Epithelial cell of esophagus (primary cell): Measurements from ENCODE around the gene MLLT3.

ENCODE experiments used
- DNase-seq: peaks from one replicate; pipeline ENCODE4 v3.0.0; 2010; ENCODE audit warnings: low read depth
- H3K4me3 ChIP-seq: 2 replicates; pipeline ENCODE4 v1.5.1; 2011; ENCODE audit warnings: mild to moderate bottlenecking, low read length, control low read depth
- TF ChIP-seq, protein P1 (sequence below): IDR thresholded peaks from 2 replicates; pipeline ENCODE4 v1.5.1; 2011; ENCODE audit warnings: low read depth, mild to moderate bottlenecking, low read length, control low read depth, inconsistent platforms; ENCODE audit not compliant: insufficient read depth; ENCODE audit errors: missing control alignments

Gene MLLT3

GRCh38 chr9:20561531-20561930 is 60.8 kb downstream of the MLLT3 start:
- H3K4me3 ChIP-seq, result no peak overlapping the region
- TF ChIP-seq, protein P1, sequence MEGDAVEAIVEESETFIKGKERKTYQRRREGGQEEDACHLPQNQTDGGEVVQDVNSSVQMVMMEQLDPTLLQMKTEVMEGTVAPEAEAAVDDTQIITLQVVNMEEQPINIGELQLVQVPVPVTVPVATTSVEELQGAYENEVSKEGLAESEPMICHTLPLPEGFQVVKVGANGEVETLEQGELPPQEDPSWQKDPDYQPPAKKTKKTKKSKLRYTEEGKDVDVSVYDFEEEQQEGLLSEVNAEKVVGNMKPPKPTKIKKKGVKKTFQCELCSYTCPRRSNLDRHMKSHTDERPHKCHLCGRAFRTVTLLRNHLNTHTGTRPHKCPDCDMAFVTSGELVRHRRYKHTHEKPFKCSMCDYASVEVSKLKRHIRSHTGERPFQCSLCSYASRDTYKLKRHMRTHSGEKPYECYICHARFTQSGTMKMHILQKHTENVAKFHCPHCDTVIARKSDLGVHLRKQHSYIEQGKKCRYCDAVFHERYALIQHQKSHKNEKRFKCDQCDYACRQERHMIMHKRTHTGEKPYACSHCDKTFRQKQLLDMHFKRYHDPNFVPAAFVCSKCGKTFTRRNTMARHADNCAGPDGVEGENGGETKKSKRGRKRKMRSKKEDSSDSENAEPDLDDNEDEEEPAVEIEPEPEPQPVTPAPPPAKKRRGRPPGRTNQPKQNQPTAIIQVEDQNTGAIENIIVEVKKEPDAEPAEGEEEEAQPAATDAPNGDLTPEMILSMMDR, result no peak
- no peak for DNase-seq

DNA sequence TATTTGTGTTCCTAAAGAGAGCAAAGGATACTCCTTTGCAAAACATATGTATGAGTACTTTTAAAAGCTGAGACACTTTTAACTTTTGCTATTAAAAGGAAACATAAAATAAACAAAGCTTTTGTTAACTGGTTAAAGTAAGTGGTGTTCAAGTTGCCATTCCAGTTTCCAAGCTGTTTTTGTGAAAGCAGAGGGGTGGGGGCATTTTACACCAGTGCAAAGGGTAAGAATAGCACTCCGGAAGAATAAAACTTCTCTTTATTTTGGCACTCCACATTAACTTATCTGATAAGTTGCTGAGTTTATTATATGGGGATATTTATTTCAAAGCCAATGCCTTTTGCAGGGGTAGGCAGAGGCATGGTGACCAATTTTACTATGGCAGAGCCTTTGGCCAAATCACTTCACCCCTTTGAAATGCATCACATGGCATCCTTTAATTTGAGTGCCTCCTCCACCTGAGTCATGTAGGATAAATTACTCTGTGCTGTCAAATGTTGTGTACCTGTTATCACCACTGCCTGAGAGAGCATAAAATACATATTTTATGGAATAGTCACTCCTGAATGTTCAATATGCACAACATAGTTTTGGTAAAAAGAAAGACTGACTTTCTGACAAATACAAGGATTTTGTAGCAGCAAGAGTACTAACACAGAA is 62.9 kb downstream of the MLLT3 start:
- no peak overlapping the region for H3K4me3 ChIP-seq
- DNase-seq, result peak; percentile 69
- TF ChIP-seq, protein P1, result no peak

DNA sequence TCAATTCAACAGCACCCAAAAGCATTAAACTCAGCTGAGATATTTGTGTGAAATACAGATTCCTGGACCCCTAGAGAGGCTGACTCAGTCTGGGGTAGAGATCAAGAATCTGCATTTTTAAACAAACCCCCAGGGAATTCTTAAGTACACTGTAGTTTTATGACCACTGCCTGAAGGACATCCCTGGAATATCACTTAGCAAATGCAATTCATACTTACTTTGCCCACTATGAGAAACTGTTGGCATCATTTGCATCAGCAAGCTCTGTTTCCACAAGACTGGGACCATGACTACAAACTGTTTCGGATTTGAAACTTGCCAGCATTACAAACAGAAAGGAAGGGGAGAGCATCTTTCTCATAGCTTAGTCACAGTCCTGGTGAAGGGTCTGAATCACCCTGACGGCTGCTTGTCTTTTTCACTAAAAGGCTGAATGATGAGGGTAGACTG is 63.7 kb downstream of the MLLT3 start:
- TF ChIP-seq, protein P1, result no peak
- H3K4me3 ChIP-seq, result no peak overlapping the region
- peak; percentile 93 for DNase-seq

- TF ChIP-seq, protein P1, result no peak
- no peak overlapping the region for H3K4me3 ChIP-seq
Measured at GRCh38 chr9:20557890-20558565, 64.3 kb downstream of the MLLT3 start.

GRCh38 chr9:20557285-20557684 is 65.0 kb downstream of the MLLT3 start:
- DNase-seq, result no peak
- no peak overlapping the region for H3K4me3 ChIP-seq
- TF ChIP-seq, protein P1, result no peak

More at GRCh38 chr9:20557890-20558565, 64.3 kb downstream of the MLLT3 start:
- no peak for DNase-seq

GRCh38 chr9:20553558-20554149 is 68.6 kb downstream of the MLLT3 start:
- DNase-seq, result no peak
- no peak overlapping the region for H3K4me3 ChIP-seq
- TF ChIP-seq, protein P1, result no peak
